Measurements from ENCODE around the gene SETBP1. TPM values are rescaled to one million over a fixed set of nuclear protein-coding genes. Genes with fewer than 3 reads are reported as not detected.

The SETBP1 gene
- total RNA-seq (2021; ENCODE audit: unreplicated experiment), result 0.05 TPM
- polyA plus RNA-seq (2012), result not detected in 2 replicates
- Bru-seq, nascent RNA, result percentile 7 among the genes with signal in this experiment
- BruChase-seq, experiment 1, labeled RNA remaining after a 6-hour chase, result percentile 5 among the genes with signal in this experiment
- percentile 4 among the genes with signal in this experiment for BruChase-seq, experiment 2, labeled RNA remaining after a 2-hour chase
- long read RNA-seq, result 0 reads

GRCh38 chr18:44680273-44681075 is at the start of gene SETBP1:
Gene SETBP1 (plus strand): TSS chr18:44680888. CDS start chr18:44701347, 20,459 bp downstream.
- peaks cover 10 to 28% of the 10 kb centered on the region in 2 experiments; a peak in 2 of 4 replicates for H3K9me3 ChIP-seq (ENCODE audit: control insufficient read depth in 1 of 2, insufficient read depth in 1 of 2, low read depth in 1 of 2, low read length in 2 of 2)
- no peaks in the 10 kb centered on the region for H3K27me3 ChIP-seq (ENCODE audit: insufficient read depth, low read length)
- H3K79me2 ChIP-seq (ENCODE audit: insufficient read depth, low read length), result no peaks in the 10 kb centered on the region
- no peaks in the 10 kb centered on the region for H3K9me2 ChIP-seq (ENCODE audit: insufficient read depth)
- no peaks in the 10 kb centered on the region for H4K20me1 ChIP-seq (ENCODE audit: insufficient read depth)
- TF ChIP-seq POLR2AphosphoS5 (IDR thresholded peaks at IDR 0.05; ENCODE audit: low read depth, low read length) (no peak), TCF7L2 (IDR thresholded peaks at IDR 0.05; ENCODE audit: borderline replicate concordance, extremely low read depth, insufficient read depth, insufficient read length) (no peak), ZBTB33 (IDR thresholded peaks at IDR 0.05; ENCODE audit: extremely low read depth, insufficient replicate concordance, low read length) (no peak), EGR1 (IDR thresholded peaks at IDR 0.05; ENCODE audit: low read depth) (no peak), MAX (IDR thresholded peaks at IDR 0.05) (no peak), POLR2A (IDR thresholded peaks at IDR 0.05; ENCODE audit: borderline replicate concordance, extremely low read depth, insufficient read depth, insufficient read length) (no peak), CBX3 (IDR thresholded peaks at IDR 0.05; ENCODE audit: low read depth) (no peak), REST (IDR thresholded peaks at IDR 0.05; ENCODE audit: low read depth) (no peak), ZFX (IDR thresholded peaks at IDR 0.05) (no peak), CEBPB (IDR thresholded peaks at IDR 0.05; ENCODE audit: low read depth) (no peak), YY1 (IDR thresholded peaks at IDR 0.05; ENCODE audit: extremely low read depth, insufficient replicate concordance, low read depth, low read length) (no peak), ATF3 (IDR thresholded peaks at IDR 0.05) (no peak), CTCF (IDR thresholded peaks at IDR 0.05 in 2 of 3, conservative IDR thresholded peaks at IDR 0.05 in 1 of 3; ENCODE audit: borderline replicate concordance in 1 of 3, insufficient read depth in 1 of 3, low read depth in 2 of 3, low read length in 2 of 3) (no peak), SRF (IDR thresholded peaks at IDR 0.05; ENCODE audit: low read depth) (no peak), ELF1 (IDR thresholded peaks at IDR 0.05; ENCODE audit: borderline replicate concordance, low read depth) (no peak), SP1 (IDR thresholded peaks at IDR 0.05; ENCODE audit: low read depth) (no peak)
- no peak within 1 kb of the TSS for H3K9ac ChIP-seq (ENCODE audit: low read length)
- H2AFZ ChIP-seq (ENCODE audit: low read depth, low read length, poor library complexity, severe bottlenecking), result no peak within 1 kb of the TSS
- H3K27ac ChIP-seq (ENCODE audit: low read depth, low read length), result no peak within 1 kb of the TSS
- ChIA-PET POLR2A (no interaction called here), RAD21 (ENCODE audit: low non-redundant PET in 1 of 2, low total read pairs in 2 of 2, uncharacterized antibody in 2 of 2, unreplicated experiment in 2 of 2) (no interaction called here), CTCF (no interaction called here)
- BruUV-seq (replicated peaks), result no TSS peak
- H3K4me2 ChIP-seq (ENCODE audit: low read length), result no peak within 1 kb of the TSS
- ATAC-seq (no peak), DNase-seq (ENCODE audit: low read depth, low spot score) (no peak)
- no peaks in the 10 kb centered on the region for H3K4me1 ChIP-seq (ENCODE audit: control insufficient read depth in 1 of 2, insufficient read depth in 2 of 2, low read length in 2 of 2)
- H3K4me3 ChIP-seq (replicated peaks in 1 of 2; ENCODE audit: low read depth in 1 of 2, low read length in 2 of 2), result no peak within 1 kb of the TSS
- H3K36me3 ChIP-seq (ENCODE audit: control insufficient read depth in 1 of 2, insufficient read depth in 2 of 2, low read length in 2 of 2), result no peaks in the 10 kb centered on the region
- intact Hi-C loops (cut with micrococcal nuclease), result no loop called here
